Sigmoid colon (tissue), 7 donors: Measurements from ENCODE around the gene CLK3. TPM values are rescaled to one million over a fixed set of nuclear protein-coding genes. Genes with fewer than 3 reads are reported as not detected.

Experiments used
- DNase-seq: peaks from one replicate; pipeline ENCODE4 v3.0.0-alpha.2; 2019
- H3K27ac ChIP-seq, 4 donors: fragments of 200-600 bp; sonication (generic); one replicate each; pipeline ENCODE4 v1.5.1; 2016 to 2019; ENCODE audit warnings: mild to moderate bottlenecking in 1 of 4
- H3K27me3 ChIP-seq, 3 donors: fragments of 200-600 bp; sonication (generic); one replicate each; pipeline ENCODE4 v1.5.1; 2019; ENCODE audit warnings: mild to moderate bottlenecking in 1 of 3
- H3K36me3 ChIP-seq, 4 donors: fragments of 200-600 bp; sonication (generic); one replicate each; pipeline ENCODE4 v1.5.1; 2016 to 2019
- H3K4me1 ChIP-seq, 4 donors: fragments of 200-600 bp; sonication (generic); one replicate each; pipeline ENCODE4 v1.5.1; 2017 to 2019
- H3K4me3 ChIP-seq, 4 donors: fragments of 200-600 bp; sonication (generic); one replicate each; pipeline ENCODE4 v1.5.1; 2017 to 2019; ENCODE audit warnings: mild to moderate bottlenecking in 2 of 4, moderate library complexity in 1 of 4
- H3K9me3 ChIP-seq, 4 donors: fragments of 200-600 bp in 3 of 4; sonication (generic) in 3 of 4; one replicate each; pipeline versions ENCODE4 v1.5.1 to v1.6.1; 2013 to 2019
- EP300 ChIP-seq, 4 donors: sonication (generic); formaldehyde crosslinking; IDR thresholded peaks; one replicate each; pipeline ENCODE4 v1.6.1; 2017; ENCODE audit warnings: antibody characterized with exemption in 4 of 4
- POLR2A ChIP-seq, 2 donors: fragments of 450-650 bp; IDR thresholded peaks; one replicate each; pipeline ENCODE4 v1.6.1; 2016; ENCODE audit warnings: antibody characterized with exemption in 2 of 2, mild to moderate bottlenecking in 2 of 2, moderate library complexity in 2 of 2
- POLR2AphosphoS5 ChIP-seq, 4 donors: sonication (generic); formaldehyde crosslinking; IDR thresholded peaks; one replicate each; pipeline ENCODE4 v1.6.1; 2017; ENCODE audit warnings: antibody characterized with exemption in 4 of 4
- WGBS, 2 donors: extraction: QIAGEN DNeasy Blood & Tissue Kit; methylation state at CpG; one replicate each; pipeline ENCODE4 v1.1.7; 2013; 5-methylcytosine and 5-hydroxymethylcytosine counted together
- intact Hi-C: fragments of 100-400 bp; cut with DNase I; formaldehyde crosslinking; loops from one replicate; pipeline ENCODE4 v1.15.1; 2023
- polyA plus RNA-seq, 3 donors: library from polyadenylated mRNA; stranded (reverse); fragments of 200-250 nt; gene quantifications; one replicate each; pipeline ENCODE4 v1.2.3, GENCODE V29; 2013
- total RNA-seq, 4 donors: library from RNA; depleted of rRNA; stranded (reverse); fragments of >200 nt; gene quantifications; one replicate each; pipeline ENCODE4 v1.1.0, GENCODE V29; 2016
- TF ChIP-seq, protein P1 (sequence below), 4 experiments: fragments of 450-650 bp in 3 of 4; fragments of 200-600 bp in 1 of 4; IDR thresholded peaks; one replicate each; pipeline ENCODE4 v1.5.1; 2016 to 2019; ENCODE audit warnings: antibody characterized with exemption in 4 of 4, mild to moderate bottlenecking in 3 of 4, moderate library complexity in 2 of 4
- donor health status: healthy with polysubstance abuse.
- donor health status: Bipolar disorder and iron deficiency.
- donor health status: healthy.

The CLK3 gene
- total and polyA plus RNA-seq, 7 donors, result 59.5 to 124 (median 75.5) TPM

DNA sequence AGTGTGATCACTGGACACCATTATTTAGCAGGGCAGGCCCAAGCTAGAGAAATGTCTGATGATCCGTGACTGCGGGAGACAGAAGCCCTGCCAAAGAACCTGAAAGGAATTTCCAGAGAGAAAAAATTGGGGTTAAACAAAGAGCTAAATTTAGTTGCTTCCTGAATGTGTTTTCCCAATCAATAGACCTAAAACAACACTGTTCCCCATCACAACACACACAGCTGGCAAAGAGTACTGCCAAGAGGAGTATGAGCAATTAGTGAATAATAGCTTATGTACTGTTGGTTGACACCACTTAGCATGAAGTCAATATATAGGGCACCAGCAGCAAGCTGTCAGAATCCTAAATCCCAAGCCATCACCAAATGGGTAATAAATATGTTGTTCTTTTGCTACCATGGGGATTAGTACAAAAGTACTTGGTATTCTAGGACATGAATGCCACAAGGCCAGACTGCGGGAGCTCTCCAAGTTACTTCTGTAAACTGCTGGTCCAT is 35.7 kb downstream of the CLK3 start:
- peak in 1 of 4 donors; percentile 44 for TF ChIP-seq EP300 (IDR thresholded peaks at IDR 0.05)
- TF ChIP-seq POLR2AphosphoS5 (IDR thresholded peaks at IDR 0.05), result peak in 3 of 4 donors; percentile 10 to 43 (median 36)
- TF ChIP-seq, protein P1, sequence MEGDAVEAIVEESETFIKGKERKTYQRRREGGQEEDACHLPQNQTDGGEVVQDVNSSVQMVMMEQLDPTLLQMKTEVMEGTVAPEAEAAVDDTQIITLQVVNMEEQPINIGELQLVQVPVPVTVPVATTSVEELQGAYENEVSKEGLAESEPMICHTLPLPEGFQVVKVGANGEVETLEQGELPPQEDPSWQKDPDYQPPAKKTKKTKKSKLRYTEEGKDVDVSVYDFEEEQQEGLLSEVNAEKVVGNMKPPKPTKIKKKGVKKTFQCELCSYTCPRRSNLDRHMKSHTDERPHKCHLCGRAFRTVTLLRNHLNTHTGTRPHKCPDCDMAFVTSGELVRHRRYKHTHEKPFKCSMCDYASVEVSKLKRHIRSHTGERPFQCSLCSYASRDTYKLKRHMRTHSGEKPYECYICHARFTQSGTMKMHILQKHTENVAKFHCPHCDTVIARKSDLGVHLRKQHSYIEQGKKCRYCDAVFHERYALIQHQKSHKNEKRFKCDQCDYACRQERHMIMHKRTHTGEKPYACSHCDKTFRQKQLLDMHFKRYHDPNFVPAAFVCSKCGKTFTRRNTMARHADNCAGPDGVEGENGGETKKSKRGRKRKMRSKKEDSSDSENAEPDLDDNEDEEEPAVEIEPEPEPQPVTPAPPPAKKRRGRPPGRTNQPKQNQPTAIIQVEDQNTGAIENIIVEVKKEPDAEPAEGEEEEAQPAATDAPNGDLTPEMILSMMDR (IDR thresholded peaks at IDR 0.05), result no peak
- no peak for TF ChIP-seq POLR2A (IDR thresholded peaks at IDR 0.05)
- no peaks in the 10 kb centered on the region for H3K9me3 ChIP-seq
- WGBS, 2 donors, result 83 to 86% methylated on average over 3 of the region's 3 CpGs
- DNase-seq, result no peak
- H3K36me3 ChIP-seq, result peaks cover 0 to 10% (median 0%) of the 10 kb centered on the region in 4 donors
- intact Hi-C loops, result no loop called here
- peaks cover 0 to 48% (median 43%) of the 10 kb centered on the region in 4 donors for H3K4me1 ChIP-seq
- peak overlapping the region in 3 of 4 donors; percentile 35 to 77 (median 72) for H3K27ac ChIP-seq
- H3K4me3 ChIP-seq, result no peak overlapping the region
- H3K27me3 ChIP-seq, result no peaks in the 10 kb centered on the region

DNA sequence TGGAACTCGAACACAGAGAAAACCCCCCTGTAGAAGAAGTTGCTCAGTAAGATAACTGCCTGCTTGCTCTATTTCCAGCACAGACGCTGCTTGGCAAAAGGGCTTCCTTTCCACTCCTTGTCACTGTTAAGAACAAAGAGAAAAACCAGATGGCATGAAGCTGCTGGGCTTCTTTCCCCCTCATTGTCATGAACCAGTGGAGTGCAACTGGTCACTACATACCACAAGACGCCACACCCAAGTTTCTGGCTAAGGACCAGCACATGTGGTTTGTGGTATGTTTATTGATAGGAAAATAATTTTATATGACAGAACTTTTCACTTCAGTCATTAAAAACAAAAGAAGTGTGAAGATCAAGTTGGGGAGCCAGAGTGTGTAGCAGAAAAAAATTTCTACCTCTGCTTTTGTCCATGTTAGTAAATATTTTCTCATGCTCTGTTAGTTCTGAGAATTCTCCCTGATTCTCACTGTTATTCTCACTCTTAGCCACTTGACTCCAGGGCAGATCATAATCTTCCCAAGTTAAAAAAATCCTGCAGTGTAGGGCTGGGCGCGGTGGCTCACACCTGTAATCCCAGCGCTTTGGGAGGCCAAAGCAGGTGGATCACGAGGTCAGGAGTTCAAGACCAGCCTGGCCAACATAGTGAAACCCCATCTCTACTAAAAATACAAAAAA is 37.9 kb downstream of the CLK3 start:
- peaks cover 0 to 55% (median 43%) of the 10 kb centered on the region in 4 donors for H3K4me1 ChIP-seq
- WGBS, 2 donors, result 56 to 63% methylated on average over 7 of the region's 7 CpGs
- peak overlapping the region; percentile 24 to 77 (median 68) for H3K27ac ChIP-seq

DNA sequence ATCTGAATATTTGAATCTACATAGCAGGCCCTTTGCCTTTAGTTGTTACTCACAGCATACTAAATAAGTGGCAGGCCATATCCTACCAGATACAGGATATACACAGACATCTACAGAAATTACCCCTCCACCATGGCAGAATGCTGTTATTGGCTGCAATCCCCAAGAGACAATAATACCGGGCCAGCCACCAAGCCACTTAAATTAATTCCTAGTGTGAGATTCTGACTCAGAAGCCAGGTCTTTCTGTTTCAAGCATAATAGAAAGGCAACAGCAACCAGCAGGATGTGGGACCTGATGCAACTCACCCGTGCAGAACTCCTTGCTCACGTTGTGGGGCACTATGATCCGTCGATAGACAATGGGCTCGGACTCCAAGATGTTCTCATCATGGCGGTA is 39.8 kb downstream of the CLK3 start:
- Histone ChIP-seq H3K27ac (no peak overlapping the region), H3K9me3 (no peaks in the 10 kb centered on the region), H3K27me3 (no peaks in the 10 kb centered on the region), H3K36me3 (peaks cover 0 to 10% (median 0%) of the 10 kb centered on the region in 4 donors), H3K4me1 (peaks cover 0 to 55% (median 42%) of the 10 kb centered on the region in 4 donors), H3K4me3 (no peak overlapping the region)
- intact Hi-C loops, result no loop called here
- TF ChIP-seq POLR2A (IDR thresholded peaks at IDR 0.05) (no peak), POLR2AphosphoS5 (IDR thresholded peaks at IDR 0.05) (no peak), EP300 (IDR thresholded peaks at IDR 0.05) (no peak)
- TF ChIP-seq, protein P1 (IDR thresholded peaks at IDR 0.05), result no peak
- WGBS, 2 donors, result 81 to 92% methylated on average over 7 of the region's 7 CpGs
- DNase-seq, result no peak

More for the DNA sequence above, 37.9 kb downstream of the CLK3 start:
- Histone ChIP-seq H3K36me3 (peaks cover 0 to 10% (median 0%) of the 10 kb centered on the region in 4 donors), H3K4me3 (no peak overlapping the region), H3K9me3 (no peaks in the 10 kb centered on the region), H3K27me3 (no peaks in the 10 kb centered on the region)
- TF ChIP-seq EP300 (IDR thresholded peaks at IDR 0.05), result peak in 1 of 4 donors; percentile 61
- no peak for TF ChIP-seq POLR2A (IDR thresholded peaks at IDR 0.05)
- TF ChIP-seq, protein P1 (IDR thresholded peaks at IDR 0.05), result no peak
- TF ChIP-seq POLR2AphosphoS5 (IDR thresholded peaks at IDR 0.05), result peak; percentile 64 to 87 (median 84)
- DNase-seq, result peak; percentile 79
- intact Hi-C loops, result no loop called here

DNA sequence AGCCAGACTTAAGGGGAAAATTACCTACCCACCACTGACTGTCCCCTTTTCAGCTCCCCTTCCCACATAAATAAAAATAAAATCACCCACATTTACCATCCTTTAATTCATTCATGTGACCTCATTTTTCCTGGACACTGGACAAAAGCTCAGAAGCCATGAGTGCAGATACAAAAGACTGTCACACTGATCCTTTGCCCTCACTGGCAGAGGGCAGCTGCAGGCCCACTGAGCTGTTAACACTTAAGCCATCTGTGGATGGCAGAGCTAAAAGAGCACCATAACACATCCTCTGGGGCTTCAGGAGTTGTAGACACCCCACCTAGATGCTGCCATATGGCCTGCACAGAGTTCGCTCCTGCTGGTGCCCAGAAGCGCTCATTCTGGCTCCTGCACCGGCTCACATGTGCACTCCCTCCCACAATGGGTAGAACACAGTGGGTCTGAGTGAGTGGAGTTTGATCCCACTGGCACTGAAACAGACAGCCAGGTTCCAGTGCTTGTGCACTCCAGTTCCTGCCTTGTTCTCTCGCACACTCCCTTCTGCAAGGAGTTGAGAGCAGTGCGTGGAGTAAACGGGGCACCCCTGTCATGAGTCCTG is 41.4 kb downstream of the CLK3 start:
- H3K36me3 ChIP-seq, result peaks cover 0 to 10% (median 0%) of the 10 kb centered on the region in 4 donors
- H3K9me3 ChIP-seq, result no peaks in the 10 kb centered on the region
- no peak overlapping the region for H3K4me3 ChIP-seq
- H3K4me1 ChIP-seq, result peaks cover 0 to 40% (median 27%) of the 10 kb centered on the region in 4 donors
- TF ChIP-seq, protein P1 (IDR thresholded peaks at IDR 0.05), result no peak
- no peak for TF ChIP-seq POLR2AphosphoS5 (IDR thresholded peaks at IDR 0.05)
- TF ChIP-seq EP300 (IDR thresholded peaks at IDR 0.05), result no peak
- no peak for TF ChIP-seq POLR2A (IDR thresholded peaks at IDR 0.05)
- 89 to 96% methylated on average over 6 of the region's 6 CpGs for WGBS, 2 donors
- no peak for DNase-seq
- no peak overlapping the region for H3K27ac ChIP-seq
- no peaks in the 10 kb centered on the region for H3K27me3 ChIP-seq
- intact Hi-C loops, result no loop called here
